Measurements from ENCODE around the gene LCN2.

The LCN2 gene

GRCh38 chr9:128155736-128156500 lies 6.7 kb downstream of the LCN2 start:
- no peak for DNase-seq (ENCODE audit: low spot score)
- no peak for TF ChIP-seq CTCF (IDR thresholded peaks at IDR 0.05; ENCODE audit: extremely low read depth, missing control alignments)

GRCh38 chr9:128159522-128159783 lies 10.2 kb downstream of the LCN2 start:
- DNase-seq (ENCODE audit: low spot score), result peak; percentile 64

GRCh38 chr9:128159784-128160602 lies 10.7 kb downstream of the LCN2 start, which contains the start of gene BBLN:
TSS of gene BBLN (plus strand) at chr9:128160265. CDS start at chr9:128160408, 143 bp downstream.
- no peak for TF ChIP-seq CTCF (IDR thresholded peaks at IDR 0.05; ENCODE audit: extremely low read depth, missing control alignments)
- DNase-seq (ENCODE audit: low spot score), result peak; percentile 100

More at GRCh38 chr9:128159522-128159783, 10.2 kb downstream of the LCN2 start:
- no peak for TF ChIP-seq CTCF (IDR thresholded peaks at IDR 0.05; ENCODE audit: extremely low read depth, missing control alignments)

- no peak for TF ChIP-seq CTCF (IDR thresholded peaks at IDR 0.05; ENCODE audit: extremely low read depth, missing control alignments)
- DNase-seq (ENCODE audit: low spot score), result peak; percentile 78
These were observed 11.3 kb downstream of the LCN2 start for GRCh38 chr9:128160603-128160987.

GRCh38 chr9:128161215-128161902 lies 12.1 kb downstream of the LCN2 start:
- DNase-seq (ENCODE audit: low spot score), result no peak
- TF ChIP-seq CTCF (IDR thresholded peaks at IDR 0.05; ENCODE audit: extremely low read depth, missing control alignments), result no peak

- DNase-seq (ENCODE audit: low spot score), result no peak
- no peak for TF ChIP-seq CTCF (IDR thresholded peaks at IDR 0.05; ENCODE audit: extremely low read depth, missing control alignments)
These were observed 13.2 kb downstream of the LCN2 start for GRCh38 chr9:128162215-128163026.

Data from GM20000 (cell line).